RCC 7860 (cell line): Measurements from ENCODE around the gene MADCAM1.

Experiments
- DNase-seq: peaks from one replicate; pipeline ENCODE4 v3.0.0-alpha.2; 2015; ENCODE audit warnings: low spot score
- FAIRE-seq: peaks from 2 replicates; lab custom pipeline; 2012; peaks lifted over from hg19 to GRCh38; lab: Jason Lieb, UNC

Gene MADCAM1

DNA sequence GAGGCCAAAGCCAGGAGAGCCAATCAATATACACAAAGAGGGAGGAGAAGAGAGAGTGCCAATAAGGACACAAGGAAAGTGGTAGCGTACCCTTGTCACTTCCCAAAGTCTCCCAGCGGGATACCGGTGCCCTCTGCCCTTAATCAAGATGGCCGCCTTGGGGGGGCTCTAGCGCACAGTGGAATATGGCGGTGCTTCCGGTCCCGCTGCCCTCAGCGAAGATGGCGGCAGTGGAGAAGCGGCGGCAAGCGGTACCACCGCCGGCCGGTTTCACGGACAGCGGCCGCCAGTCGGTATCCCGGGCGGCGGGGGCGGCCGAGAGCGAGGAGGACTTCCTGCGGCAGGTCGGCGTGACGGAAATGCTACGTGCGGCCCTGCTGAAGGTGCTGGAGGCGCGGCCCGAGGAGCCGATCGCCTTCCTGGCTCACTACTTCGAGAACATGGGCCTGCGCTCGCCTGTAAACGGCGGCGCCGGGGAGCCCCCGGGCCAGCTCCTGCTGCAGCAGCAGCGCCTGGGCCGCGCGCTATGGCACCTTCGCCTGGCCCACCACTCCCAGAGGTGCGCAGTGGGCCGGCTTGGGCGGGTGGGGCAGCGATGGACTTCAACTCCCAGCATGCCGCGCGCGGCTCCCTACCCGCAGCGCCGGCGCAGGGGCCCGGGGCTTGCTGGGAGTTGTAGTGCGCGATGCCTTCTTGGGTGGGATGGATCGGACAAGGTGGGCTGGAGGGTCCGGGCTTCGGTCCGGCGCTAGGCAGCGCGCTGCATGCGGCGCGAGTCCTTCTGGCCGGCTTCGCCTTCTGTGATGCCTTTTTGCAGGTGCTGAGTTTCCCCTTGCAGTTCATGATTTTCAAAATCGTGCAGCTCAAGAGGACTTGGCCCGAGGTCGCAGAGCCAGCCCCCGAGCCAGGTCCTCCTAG lies 11.3 kb downstream of the MADCAM1 start, which contains the start of gene TPGS1:
TPGS1 (plus strand) TSS at position 212 of the 918 bp plus-strand sequence; CDS start at position 222, 10 bp downstream.
- DNase-seq (peak; percentile 60), FAIRE-seq (peak; percentile 92)

- DNase-seq (no peak), FAIRE-seq (no peak)
These were observed 12.2 kb downstream of the MADCAM1 start for GRCh38 chr19:508204-509150.

DNA sequence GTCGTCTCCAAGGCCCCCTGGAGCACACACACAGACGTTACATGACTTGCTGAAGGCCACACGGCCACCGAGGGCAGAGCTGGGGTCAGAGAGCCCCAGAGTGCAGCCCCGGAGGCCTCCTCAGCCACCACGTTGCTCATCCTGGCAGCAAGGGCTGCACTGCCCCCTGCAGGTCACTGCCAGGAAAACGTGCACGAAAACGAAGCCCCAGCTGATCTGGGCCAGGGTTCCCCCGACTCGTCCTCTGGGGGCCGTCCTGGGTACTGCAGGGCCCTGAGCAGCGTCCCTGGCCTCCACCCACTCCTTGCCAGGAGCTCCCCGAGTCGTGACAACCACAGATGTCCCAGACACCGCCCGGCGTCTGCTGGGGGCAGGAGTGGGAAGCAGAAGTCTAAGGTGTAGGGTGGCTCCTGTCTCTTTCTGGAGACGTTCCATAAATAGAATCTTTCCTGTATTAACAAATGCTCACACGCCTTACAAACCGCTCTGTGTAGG lies 14.4 kb downstream of the MADCAM1 start:
- FAIRE-seq (no peak), DNase-seq (peak; percentile 67)

DNA sequence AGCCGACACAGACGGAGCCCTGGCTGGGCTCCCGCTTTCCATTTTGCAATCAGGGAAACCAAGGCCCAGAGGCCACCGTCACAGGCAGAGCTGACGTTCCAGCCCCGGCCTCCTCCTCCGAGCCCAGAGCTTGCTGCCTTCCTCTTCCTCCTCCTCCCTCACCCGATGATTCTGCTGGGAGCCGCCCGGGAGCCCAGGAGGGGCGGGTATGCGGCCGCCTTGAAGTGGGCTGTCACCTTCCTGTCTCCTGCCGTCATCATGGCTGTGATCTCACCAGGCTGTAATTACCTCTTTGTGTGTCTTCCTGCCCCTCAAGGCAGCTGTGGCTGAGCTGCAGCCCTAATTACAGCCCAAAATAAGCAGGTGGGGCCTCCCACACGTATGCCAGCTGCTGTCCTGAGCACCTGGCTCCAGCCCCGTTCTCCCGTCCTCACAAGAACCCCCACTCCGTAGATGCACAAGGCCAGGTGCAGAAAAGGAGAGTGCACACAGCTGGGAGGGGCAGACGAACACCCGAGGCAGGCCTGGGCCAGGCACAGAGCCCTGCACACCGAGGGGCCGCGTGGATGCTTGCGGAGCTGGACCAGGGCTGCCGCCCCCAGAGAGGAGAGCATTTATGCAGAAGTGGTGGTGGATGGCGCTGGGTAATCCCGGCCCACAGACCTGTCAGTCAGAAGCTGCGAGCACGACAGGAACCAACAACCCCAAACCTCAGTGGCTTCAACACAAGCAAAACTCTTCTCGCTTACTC lies 15.0 kb downstream of the MADCAM1 start:
- DNase-seq: no peak
- FAIRE-seq: no peak

DNA sequence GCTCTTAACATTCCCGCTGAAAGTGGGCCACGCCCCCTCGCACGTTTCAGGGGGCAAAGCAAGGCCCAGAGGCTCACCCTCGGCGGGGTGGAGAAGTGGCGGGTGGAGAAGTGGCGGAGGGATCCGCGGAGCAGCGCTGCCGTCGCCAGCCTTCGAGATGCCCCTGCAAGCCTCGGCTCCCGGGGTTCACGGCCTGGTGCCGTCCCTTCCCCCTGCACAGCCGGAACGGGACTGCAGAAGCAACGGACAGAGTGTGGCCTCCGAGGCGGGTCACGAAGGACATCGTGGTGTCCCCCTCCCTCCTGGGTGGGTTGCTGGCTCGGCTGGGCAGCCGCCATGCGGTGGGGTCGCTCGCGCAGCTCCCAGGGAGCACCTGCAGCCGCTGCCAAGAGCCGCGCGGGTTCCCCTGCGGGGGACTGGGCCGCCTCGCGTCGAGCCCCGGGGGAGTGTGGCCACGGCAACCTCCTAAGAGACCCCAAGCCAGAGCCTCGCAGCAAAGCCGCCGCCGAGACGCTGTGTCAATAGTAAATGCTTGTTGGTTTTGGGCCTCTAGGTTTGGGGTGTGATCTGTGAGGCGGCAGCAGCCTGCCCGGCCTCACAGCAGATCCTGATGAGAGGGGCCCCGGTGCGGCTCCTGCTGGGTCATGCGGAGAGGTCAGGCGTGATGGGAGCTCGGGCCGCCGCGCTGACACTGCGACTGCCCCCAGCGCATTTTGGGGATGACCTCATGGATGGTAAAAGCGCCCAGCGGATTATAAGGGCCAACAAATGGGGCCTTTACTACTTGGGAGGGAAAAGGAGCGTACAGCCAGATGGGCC lies 16.5 kb downstream of the MADCAM1 start:
- DNase-seq (no peak), FAIRE-seq (no peak)

GRCh38 chr19:513368-514165 lies 17.3 kb downstream of the MADCAM1 start:
- no peak for FAIRE-seq
- DNase-seq: no peak

- DNase-seq (no peak), FAIRE-seq (no peak)
These were observed 17.9 kb downstream of the MADCAM1 start for GRCh38 chr19:514166-514663.

- FAIRE-seq: no peak
- DNase-seq: no peak
These were observed 21.7 kb downstream of the MADCAM1 start for GRCh38 chr19:517721-518597.

DNA sequence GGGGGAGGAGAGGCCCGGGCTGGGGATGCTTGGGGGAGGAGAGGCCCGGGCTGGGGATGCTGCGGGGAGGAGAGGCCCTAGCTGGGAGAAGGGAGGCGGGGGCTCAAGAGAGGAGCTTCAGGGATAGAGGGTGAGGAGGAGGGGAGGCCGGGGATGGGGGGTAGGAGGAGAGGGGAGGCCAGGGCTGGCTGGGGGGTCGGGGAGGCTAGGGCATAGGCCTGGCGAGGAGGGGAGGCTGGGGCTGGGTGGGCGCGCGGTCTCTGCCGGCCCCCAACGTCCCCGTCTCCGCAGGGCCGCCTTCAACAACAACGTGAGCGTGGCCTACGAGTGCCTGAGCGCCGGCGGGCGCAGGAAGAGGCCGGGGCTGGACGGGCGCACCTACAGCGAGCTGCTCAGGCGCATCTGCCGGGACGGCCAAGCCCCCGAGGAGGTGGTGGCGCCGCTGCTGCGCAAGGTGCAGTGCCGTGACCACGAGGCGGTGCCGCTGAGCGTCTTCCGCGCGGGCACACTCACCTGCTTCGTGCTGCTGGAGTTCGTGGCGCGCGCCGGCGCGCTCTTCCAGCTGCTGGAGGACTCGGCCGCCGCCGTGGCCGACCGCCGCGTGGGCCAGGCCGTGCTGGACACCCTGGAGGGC lies 22.4 kb downstream of the MADCAM1 start:
- DNase-seq: no peak
- no peak for FAIRE-seq

- no peak for FAIRE-seq
- DNase-seq: no peak
These were observed 23.2 kb downstream of the MADCAM1 start for GRCh38 chr19:519449-519865.

DNA sequence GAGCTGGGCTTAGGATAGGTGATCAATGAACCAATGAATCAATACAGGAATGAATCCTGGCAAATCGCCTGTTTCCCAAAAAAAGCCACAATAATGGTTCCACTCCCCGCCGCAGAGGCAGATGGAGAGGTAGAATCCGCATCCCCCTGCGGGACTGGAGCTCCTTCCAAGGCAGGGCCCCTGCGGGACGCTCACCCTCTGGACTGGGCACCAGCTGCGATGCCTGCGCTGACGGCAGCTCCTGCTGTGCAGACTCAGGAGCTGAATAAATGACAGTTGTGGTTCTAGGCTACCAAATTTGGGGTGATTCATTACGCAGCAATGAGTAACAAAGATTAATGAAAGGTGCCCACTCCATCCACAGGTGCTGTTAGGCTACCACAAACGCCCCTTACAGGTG lies 26.4 kb downstream of the MADCAM1 start:
- no peak for DNase-seq
- no peak for FAIRE-seq

GRCh38 chr19:524062-524674 lies 27.9 kb downstream of the MADCAM1 start:
- no peak for DNase-seq
- no peak for FAIRE-seq

GRCh38 chr19:525029-525428 lies 28.7 kb downstream of the MADCAM1 start:
- no peak for FAIRE-seq
- no peak for DNase-seq

DNA sequence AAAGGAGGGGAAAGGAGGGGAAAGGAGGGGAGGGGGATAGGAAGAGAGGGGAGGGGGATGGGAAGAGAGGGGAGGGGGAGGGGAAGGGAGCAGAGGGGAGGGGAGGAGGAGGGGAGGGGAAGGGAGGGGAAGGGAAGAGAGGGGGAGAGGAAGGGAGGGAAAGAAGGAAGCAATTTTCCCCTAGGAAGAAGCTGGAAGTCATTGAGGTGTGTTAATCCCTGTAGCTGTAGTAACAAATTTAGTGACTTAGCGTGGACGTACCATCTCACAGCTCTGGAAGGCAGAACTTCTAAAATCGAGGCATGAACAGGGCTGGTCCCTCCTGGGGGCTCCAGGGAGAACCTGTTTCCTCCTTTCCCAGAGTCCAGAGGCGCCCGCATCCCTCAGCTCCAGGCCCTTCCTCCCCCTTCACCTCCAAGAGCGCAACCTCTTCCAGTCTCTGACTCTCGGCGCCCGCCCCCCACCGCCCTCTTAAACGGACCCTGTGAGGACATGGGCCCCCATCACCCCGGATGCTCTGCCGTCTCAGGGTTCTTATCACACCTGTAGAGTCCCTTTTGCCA lies 29.7 kb downstream of the MADCAM1 start:
- FAIRE-seq: no peak
- no peak for DNase-seq

GRCh38 chr19:530134-531008 lies 34.1 kb downstream of the MADCAM1 start:
- DNase-seq (no peak), FAIRE-seq (no peak)
